Measurements from ENCODE around the gene BTG3.
A peak's percentile ranks its signal among the peaks of the same experiment; 100 is the strongest.

The BTG3 gene

DNA sequence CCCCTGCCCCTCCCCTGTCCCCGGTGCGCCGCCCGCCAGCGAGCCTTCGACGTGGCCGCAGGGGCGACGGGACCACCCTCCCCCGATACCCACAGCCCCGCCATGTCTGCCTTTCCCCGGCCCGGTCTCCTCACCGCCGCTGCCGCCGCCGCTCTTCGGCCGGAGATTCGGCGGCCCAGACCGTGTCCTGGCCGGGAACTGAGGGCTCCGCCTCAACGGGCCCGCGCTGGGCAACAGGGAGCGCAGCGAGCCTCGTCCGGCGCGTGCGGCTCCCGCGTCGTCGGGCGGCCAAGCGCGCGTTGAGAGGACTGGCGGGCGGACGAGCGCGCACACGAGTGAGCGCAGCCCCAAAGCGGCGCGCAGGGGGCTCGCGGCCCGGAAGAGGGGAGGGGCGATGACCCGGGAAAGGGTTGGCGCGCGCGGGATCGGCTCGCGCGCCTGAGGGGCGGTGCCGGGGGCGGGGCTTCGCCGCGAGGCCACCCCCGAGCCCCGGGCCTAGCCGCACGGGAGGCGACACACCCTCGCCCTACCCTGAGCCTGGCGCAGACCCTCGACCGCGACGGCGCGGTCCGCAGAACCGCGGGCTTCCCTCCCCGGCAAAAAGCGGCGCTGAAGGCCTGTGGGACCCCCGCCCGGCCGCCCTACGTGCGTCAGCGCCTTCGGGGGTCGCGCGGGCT, at the start of gene BTG3:
Gene BTG3, minus strand, starts transcription at position 337 of the 677 bp plus-strand sequence. CDS start 3,757 bp downstream, outside the sequence.
- DNase-seq (ENCODE audit: low spot score): peak; percentile 91

- no peak for DNase-seq (ENCODE audit: low spot score)
These were observed 48.2 kb upstream of the BTG3 start for GRCh38 chr21:17660862-17661261.

GRCh38 chr21:17660452-17660851, 47.8 kb upstream of the BTG3 start:
- peak; percentile 10 for DNase-seq (ENCODE audit: low spot score)

DNA sequence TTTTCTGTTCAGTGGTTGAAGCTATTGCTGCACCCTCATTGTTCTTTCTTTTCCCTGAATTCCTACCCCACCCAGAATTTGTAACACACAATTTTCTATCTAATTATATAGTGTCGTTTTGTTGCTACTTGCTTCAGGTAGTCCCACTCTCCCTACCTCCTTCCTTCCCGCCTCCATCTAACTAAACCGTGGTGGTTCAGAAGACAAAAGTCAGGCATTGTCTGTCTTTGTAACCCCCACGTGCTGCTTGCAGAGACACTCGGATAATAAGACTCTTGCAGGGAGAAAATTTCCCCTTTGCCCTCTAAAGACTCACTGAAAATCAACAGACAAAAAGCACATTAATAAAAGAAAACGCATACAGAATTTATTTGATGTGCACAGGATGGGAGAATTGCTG, 46.2 kb upstream of the BTG3 start:
- DNase-seq (ENCODE audit: low spot score): no peak

GRCh38 chr21:17651526-17651925, 38.8 kb upstream of the BTG3 start:
- no peak for DNase-seq (ENCODE audit: low spot score)

DNA sequence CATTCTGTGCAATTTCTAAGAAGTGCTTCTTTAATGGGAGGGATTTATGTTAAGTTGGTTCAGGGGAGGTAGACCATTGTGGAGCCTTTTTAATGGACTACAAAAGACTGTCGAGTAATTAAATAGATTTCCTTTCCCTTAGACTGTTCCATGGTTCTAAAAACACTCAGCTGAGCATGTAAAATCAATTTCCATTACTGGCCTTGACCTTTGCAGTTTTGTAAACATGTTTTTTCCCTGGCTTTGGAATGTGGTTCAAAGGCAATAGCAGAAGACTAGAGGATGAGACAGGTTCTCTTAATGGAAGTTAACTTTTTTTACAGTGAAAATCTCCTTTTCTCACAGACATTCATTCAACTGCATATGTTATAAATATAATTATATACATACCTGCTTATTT, 37.6 kb upstream of the BTG3 start:
- no peak for DNase-seq (ENCODE audit: low spot score)

DNA sequence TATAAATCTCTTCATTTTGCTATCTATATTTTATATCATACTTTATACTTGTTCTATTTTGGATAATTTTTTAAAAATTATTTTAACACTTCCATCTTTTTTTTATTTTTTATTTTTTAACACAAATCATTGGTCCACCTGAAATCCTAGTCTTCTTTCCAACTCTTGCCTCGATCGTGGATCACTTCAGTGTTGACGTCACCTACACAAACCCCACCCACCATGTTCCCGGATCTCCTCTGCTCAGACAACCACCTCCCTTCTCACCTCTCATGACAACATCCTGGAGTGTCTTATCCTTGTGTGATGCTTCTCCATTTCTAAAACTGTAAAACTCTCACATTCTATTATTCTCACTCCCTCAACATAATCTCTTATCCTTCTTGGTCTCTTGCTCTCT, 34.1 kb upstream of the BTG3 start:
- DNase-seq (ENCODE audit: low spot score): no peak

- DNase-seq (ENCODE audit: low spot score): no peak
These were observed 31.5 kb upstream of the BTG3 start for GRCh38 chr21:17644186-17644585.

GRCh38 chr21:17640821-17641220, 28.1 kb upstream of the BTG3 start:
- no peak for DNase-seq (ENCODE audit: low spot score)

- DNase-seq (ENCODE audit: low spot score): peak; percentile 5
These were observed 24.0 kb upstream of the BTG3 start for GRCh38 chr21:17636711-17637110.

DNA sequence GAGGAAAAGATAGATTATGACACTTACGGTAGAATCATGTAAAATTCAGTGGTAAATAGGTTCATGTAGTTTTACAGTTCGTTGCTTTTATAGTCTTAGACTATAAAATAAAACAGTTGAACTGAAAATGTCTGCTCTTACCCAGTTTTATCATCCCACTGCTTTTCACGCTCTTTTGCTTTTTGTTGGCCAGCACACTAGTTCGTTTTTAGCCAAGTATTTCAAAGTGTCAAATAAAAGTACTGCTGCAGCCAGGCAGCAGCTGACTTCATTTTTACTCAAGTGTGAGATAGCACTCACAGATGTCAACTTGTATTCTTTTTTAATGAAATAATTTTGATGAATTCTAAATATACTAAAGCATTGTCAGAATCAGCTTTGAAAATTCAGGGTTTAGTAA, 18.5 kb upstream of the BTG3 start:
- no peak for DNase-seq (ENCODE audit: low spot score)

- no peak for DNase-seq (ENCODE audit: low spot score)
These were observed 9.3 kb upstream of the BTG3 start for GRCh38 chr21:17622018-17622417.

GRCh38 chr21:17616831-17617230, 4.1 kb upstream of the BTG3 start:
- DNase-seq (ENCODE audit: low spot score): no peak

DNA sequence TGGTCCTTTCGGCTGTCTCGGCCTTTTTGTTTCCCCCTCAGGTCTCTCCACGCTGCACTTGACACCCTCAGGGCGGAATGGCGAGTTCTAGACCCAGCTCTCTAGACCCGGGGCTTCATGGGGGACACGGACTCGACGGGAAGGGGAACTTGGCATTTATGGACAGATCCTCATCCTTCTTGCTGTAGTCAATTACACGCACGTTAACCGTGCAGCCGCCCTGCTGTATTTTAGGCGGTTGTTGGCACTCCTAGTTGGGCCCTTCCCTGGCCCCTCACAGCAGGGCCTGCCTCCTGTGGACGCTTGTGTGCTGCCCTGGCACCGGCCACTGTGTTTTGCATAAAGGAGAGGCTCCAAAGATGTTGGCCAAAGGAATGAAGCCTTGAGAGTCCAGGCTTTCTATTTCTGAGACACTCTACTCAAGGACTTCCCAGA, 558 bp upstream of the BTG3 start:
- DNase-seq (ENCODE audit: low spot score): peak; percentile 9

- peak; percentile 11 for DNase-seq (ENCODE audit: low spot score)
These were observed 607 bp downstream of the BTG3 start for GRCh38 chr21:17612023-17612564.

DNA sequence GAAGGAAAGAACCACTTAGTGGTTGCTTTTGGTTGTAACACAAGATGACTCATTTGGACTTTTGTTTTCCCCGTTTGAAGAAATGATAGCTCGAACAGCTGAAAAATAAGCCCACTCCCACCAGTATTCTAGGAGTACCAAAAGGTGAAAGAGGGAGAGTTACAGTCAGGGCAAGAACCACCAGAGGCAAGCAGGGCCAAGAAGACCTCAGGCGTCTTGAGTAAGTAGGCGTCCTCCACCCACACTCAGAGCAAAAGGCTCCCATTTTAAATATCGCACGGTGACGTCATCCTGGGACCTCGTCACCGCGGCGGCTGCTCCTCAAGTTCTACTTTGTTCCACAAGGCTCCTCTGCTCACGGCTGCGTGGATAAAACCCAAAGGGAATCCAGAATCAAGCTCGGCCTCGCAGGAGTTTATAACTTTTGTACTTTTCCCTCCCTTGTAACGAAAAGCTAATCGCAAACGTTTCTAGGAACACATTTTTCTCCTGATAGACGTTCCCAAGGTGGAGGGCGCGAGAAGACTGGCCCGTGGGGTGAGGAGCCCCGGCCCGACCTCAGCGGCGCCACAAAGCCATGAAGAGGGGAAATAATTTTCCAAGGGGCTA, 1.2 kb downstream of the BTG3 start:
- peak; percentile 76 for DNase-seq (ENCODE audit: low spot score)

- DNase-seq (ENCODE audit: low spot score): no peak
These were observed 1.8 kb downstream of the BTG3 start for GRCh38 chr21:17610911-17611310.

GRCh38 chr21:17609681-17610080, 3.0 kb downstream of the BTG3 start:
- DNase-seq (ENCODE audit: low spot score): no peak

GRCh38 chr21:17607684-17608083, 5.0 kb downstream of the BTG3 start:
- no peak for DNase-seq (ENCODE audit: low spot score)

DNA sequence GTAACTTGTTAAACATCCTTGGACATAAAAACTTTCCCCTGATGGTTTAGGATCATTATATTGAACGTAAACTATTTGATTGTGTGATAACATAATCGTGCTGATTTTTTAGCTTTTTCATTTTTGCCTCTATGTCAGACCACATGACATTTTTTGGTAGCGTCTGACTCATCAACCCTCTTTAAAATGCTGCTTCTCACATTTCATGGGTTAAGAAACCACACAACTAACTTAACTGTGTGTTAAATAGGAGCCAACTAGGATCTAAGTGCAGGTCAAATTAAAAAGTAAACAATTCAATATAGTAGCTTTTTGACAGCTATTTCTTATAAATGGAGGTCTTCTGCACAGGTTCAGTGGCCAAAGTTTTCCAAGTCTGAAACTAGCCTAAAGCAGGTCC, 9.8 kb downstream of the BTG3 start:
- no peak for DNase-seq (ENCODE audit: low spot score)

DNA sequence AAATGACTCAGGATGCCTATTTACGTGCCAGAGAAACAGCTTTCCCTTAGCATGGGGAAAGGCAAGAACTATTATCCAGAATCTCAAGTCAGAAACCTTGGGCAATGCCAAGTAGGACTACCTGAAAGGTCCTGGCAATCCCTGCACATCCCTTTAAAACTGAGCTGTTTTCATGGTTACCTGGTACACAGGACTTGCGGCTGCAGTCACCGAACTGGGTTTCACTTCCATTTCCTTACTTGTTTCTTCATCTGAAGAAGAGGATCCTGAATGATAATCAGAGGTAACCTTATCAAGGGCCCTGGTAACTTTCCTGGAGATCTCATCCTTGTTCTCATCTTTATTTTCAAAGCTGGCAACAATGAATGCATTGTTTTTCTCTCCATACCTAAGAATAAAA, 14.3 kb downstream of the BTG3 start:
- no peak for DNase-seq (ENCODE audit: low spot score)

- DNase-seq (ENCODE audit: low spot score): no peak
These were observed 15.0 kb downstream of the BTG3 start for GRCh38 chr21:17597680-17598079.

DNA sequence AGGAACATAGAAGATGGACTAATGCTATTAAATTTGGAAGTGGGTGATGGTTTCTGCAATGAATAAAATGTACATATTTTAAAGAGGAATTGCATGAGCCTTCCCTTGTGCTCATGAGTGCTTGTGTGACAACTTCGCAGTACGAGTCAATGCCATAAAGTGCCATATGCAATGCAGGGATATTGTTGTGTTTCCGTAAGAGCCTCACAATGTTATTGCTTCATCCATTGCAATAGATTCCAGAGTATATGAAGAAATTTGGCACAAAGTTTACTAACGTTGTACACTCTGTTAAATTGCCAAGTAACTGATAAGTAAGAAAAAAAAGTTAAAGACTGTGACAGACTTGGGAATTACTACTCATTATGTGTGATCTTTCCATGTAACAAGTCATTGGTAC, 22.3 kb downstream of the BTG3 start:
- no peak for DNase-seq (ENCODE audit: low spot score)

Data from AG08395 (cell line).